Measurements from ENCODE around the gene TM7SF2.
A peak's percentile ranks its signal among the peaks of the same experiment; 100 is the strongest.

Gene TM7SF2

DNA sequence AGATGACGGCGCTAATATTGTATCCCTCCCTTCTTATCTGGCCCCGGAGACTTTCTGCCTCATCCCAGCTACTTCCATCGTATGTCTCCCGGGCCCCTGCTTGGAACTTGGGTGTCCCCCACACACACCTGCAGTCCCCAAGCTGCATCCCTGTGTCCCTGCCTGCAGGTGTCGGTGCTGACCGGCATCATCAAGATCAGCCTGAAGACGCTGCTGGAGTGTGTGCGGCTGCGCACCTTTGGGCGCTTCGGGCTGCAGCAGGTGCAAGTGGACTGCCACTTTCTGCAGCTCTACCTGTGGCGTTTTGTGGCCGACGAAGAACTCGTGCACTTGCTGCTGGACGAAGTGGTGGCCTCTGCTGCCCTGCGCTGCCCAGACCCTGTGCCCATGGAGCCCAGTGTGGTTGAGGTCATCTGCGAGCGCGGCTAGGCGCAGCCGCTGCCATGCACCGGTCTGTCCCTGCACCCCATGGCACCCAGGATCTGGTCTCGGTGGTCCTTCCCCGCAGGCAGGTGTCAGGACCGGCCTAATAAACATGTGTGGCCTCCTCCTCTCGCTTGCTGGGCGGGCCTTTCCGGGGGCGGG, 421 bp upstream of the TM7SF2 start:
- Histone ChIP-seq H3K9me2 (replicated peaks; ENCODE audit: low read depth, low read length) (no peaks in the 10 kb centered on the region), H4K20me1 (ENCODE audit: insufficient read depth, low read length, poor library complexity, severe bottlenecking) (peaks cover 6% of the 10 kb centered on the region), H3K4me2 (ENCODE audit: low read depth, low read length, poor library complexity, severe bottlenecking) (peak overlapping the region; percentile 97), H3K9me3 (ENCODE audit: insufficient read depth, low read depth, low read length) (no peaks in the 10 kb centered on the region), H3K4me3 (ENCODE audit: low read length, poor library complexity, severe bottlenecking) (peak overlapping the region; percentile 75), H3F3A (ENCODE audit: low read depth) (peaks cover 5% of the 10 kb centered on the region; the same call in 1 of the 2 replicates), H3K4me1 (ENCODE audit: insufficient read depth, low read length, poor library complexity, severe bottlenecking) (peaks cover 18% of the 10 kb centered on the region), H3K27me3 (ENCODE audit: insufficient read depth, low read length, poor library complexity, severe bottlenecking) (no peaks in the 10 kb centered on the region), H3K36me3 (ENCODE audit: insufficient read depth, low read length) (peaks cover 13% of the 10 kb centered on the region; the same call in 1 of the 2 replicates), H3K79me2 (ENCODE audit: insufficient read depth, low read length) (peaks cover 3% of the 10 kb centered on the region; the same call in 1 of the 2 replicates), H3K9ac (ENCODE audit: low read depth, low read length, poor library complexity, severe bottlenecking) (no peak overlapping the region), H2AFZ (ENCODE audit: low read length) (no peak overlapping the region)
- TF ChIP-seq, protein P1, sequence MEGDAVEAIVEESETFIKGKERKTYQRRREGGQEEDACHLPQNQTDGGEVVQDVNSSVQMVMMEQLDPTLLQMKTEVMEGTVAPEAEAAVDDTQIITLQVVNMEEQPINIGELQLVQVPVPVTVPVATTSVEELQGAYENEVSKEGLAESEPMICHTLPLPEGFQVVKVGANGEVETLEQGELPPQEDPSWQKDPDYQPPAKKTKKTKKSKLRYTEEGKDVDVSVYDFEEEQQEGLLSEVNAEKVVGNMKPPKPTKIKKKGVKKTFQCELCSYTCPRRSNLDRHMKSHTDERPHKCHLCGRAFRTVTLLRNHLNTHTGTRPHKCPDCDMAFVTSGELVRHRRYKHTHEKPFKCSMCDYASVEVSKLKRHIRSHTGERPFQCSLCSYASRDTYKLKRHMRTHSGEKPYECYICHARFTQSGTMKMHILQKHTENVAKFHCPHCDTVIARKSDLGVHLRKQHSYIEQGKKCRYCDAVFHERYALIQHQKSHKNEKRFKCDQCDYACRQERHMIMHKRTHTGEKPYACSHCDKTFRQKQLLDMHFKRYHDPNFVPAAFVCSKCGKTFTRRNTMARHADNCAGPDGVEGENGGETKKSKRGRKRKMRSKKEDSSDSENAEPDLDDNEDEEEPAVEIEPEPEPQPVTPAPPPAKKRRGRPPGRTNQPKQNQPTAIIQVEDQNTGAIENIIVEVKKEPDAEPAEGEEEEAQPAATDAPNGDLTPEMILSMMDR (conservative IDR thresholded peaks at IDR 0.05; ENCODE audit: low read length): no peak
- no peak for TF ChIP-seq EZH2phosphoT487 (IDR thresholded peaks at IDR 0.05; ENCODE audit: borderline replicate concordance)

GRCh38 chr11:65112546-65113360, 1.1 kb downstream of the TM7SF2 start:
- Histone ChIP-seq H3F3A (ENCODE audit: low read depth) (peaks cover 5% of the 10 kb centered on the region; the same call in 1 of the 2 replicates), H3K4me2 (ENCODE audit: low read depth, low read length, poor library complexity, severe bottlenecking) (peak overlapping the region; percentile 97), H3K27me3 (ENCODE audit: insufficient read depth, low read length, poor library complexity, severe bottlenecking) (no peaks in the 10 kb centered on the region), H3K36me3 (ENCODE audit: insufficient read depth, low read length) (peaks cover 13% of the 10 kb centered on the region; the same call in 1 of the 2 replicates), H3K9me2 (replicated peaks; ENCODE audit: low read depth, low read length) (no peaks in the 10 kb centered on the region), H2AFZ (ENCODE audit: low read length) (peak overlapping the region; percentile 62; the same call in 1 of the 2 replicates), H3K9me3 (ENCODE audit: insufficient read depth, low read depth, low read length) (no peaks in the 10 kb centered on the region), H3K9ac (ENCODE audit: low read depth, low read length, poor library complexity, severe bottlenecking) (peak overlapping the region; percentile 74), H3K79me2 (ENCODE audit: insufficient read depth, low read length) (peaks cover 14% of the 10 kb centered on the region; the same call in 1 of the 2 replicates), H3K4me1 (ENCODE audit: insufficient read depth, low read length, poor library complexity, severe bottlenecking) (peaks cover 26% of the 10 kb centered on the region), H4K20me1 (ENCODE audit: insufficient read depth, low read length, poor library complexity, severe bottlenecking) (peaks cover 6% of the 10 kb centered on the region), H3K4me3 (ENCODE audit: low read length, poor library complexity, severe bottlenecking) (peak overlapping the region; percentile 75)
- TF ChIP-seq, protein P1 (conservative IDR thresholded peaks at IDR 0.05; ENCODE audit: low read length): peak; percentile 74
- no peak for TF ChIP-seq EZH2phosphoT487 (IDR thresholded peaks at IDR 0.05; ENCODE audit: borderline replicate concordance)

DNA sequence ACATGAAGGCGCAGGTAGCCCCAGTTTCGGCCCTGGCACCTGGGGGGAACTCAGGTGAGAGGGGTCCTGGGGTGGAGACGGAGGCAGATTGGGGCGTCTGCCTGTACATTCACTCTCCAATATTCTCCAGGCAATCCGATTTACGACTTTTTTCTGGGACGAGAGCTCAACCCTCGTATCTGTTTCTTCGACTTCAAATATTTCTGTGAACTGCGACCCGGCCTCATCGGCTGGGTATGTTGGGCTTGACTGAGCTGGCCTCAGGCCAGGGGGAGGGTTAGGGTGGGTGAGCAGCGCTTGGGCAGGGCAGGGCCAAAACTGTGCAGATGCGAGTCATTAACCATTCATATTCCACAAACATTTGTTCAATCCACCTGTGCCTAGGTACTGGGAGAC, 1.7 kb downstream of the TM7SF2 start:
- no peak for TF ChIP-seq EZH2phosphoT487 (IDR thresholded peaks at IDR 0.05; ENCODE audit: borderline replicate concordance)
- TF ChIP-seq, protein P1 (conservative IDR thresholded peaks at IDR 0.05; ENCODE audit: low read length): no peak
- no peak overlapping the region for H2AFZ ChIP-seq (ENCODE audit: low read length)
- peaks cover 14% of the 10 kb centered on the region; the same call in 1 of the 2 replicates for H3K36me3 ChIP-seq (ENCODE audit: insufficient read depth, low read length)
- H3K4me3 ChIP-seq (ENCODE audit: low read length, poor library complexity, severe bottlenecking): peak overlapping the region; percentile 75
- peaks cover 26% of the 10 kb centered on the region for H3K4me1 ChIP-seq (ENCODE audit: insufficient read depth, low read length, poor library complexity, severe bottlenecking)
- no peaks in the 10 kb centered on the region for H3K9me3 ChIP-seq (ENCODE audit: insufficient read depth, low read depth, low read length)
- H3K9ac ChIP-seq (ENCODE audit: low read depth, low read length, poor library complexity, severe bottlenecking): peak overlapping the region; percentile 74
- H3K79me2 ChIP-seq (ENCODE audit: insufficient read depth, low read length): peaks cover 14% of the 10 kb centered on the region; the same call in 1 of the 2 replicates
- no peaks in the 10 kb centered on the region for H3K27me3 ChIP-seq (ENCODE audit: insufficient read depth, low read length, poor library complexity, severe bottlenecking)
- peaks cover 6% of the 10 kb centered on the region for H4K20me1 ChIP-seq (ENCODE audit: insufficient read depth, low read length, poor library complexity, severe bottlenecking)
- H3F3A ChIP-seq (ENCODE audit: low read depth): peaks cover 7% of the 10 kb centered on the region
- H3K9me2 ChIP-seq (replicated peaks; ENCODE audit: low read depth, low read length): no peaks in the 10 kb centered on the region
- H3K4me2 ChIP-seq (ENCODE audit: low read depth, low read length, poor library complexity, severe bottlenecking): peak overlapping the region; percentile 97
